HL-60 (cell line): Measurements from ENCODE around the gene ZC3H12D.

Experiments
- DNase-seq, 2 experiments: peaks; one replicate each; pipeline ENCODE4 v3.0.0-alpha.2; 2010 to 2020; ENCODE audit warnings: low read depth in 1 of 2, low spot score in 1 of 2
- H3K27ac ChIP-seq: fragments of 250-450 bp; sonication (Bioruptor Pico); replicated peaks from 2 replicates; pipeline ENCODE4 v1.5.1; 2020; ENCODE audit warnings: mild to moderate bottlenecking, moderate library complexity
- H3K27me3 ChIP-seq: fragments of 250-450 bp; sonication (Bioruptor Pico); 2 replicates; pipeline ENCODE4 v1.5.1; 2021; ENCODE audit warnings: mild to moderate bottlenecking, moderate library complexity; ENCODE audit not compliant: insufficient read depth, poor library complexity, severe bottlenecking
- H3K4me3 ChIP-seq: replicated peaks from 2 replicates; pipeline ENCODE4 v1.5.1; 2011; ENCODE audit warnings: mild to moderate bottlenecking, control low read depth, low read length; ENCODE audit not compliant: insufficient read depth
- CTCF ChIP-seq: IDR thresholded peaks from one replicate; pipeline ENCODE4 v1.5.1; 2011; ENCODE audit warnings: low read length, control low read depth, inconsistent platforms; ENCODE audit not compliant: insufficient read depth
- GABPA ChIP-seq: IDR thresholded peaks from 2 replicates; pipeline ENCODE4 v1.6.1; 2012; ENCODE audit warnings: low read depth
- POLR2AphosphoS5 ChIP-seq: IDR thresholded peaks from 2 replicates; pipeline ENCODE4 v1.6.1; 2012; ENCODE audit warnings: low read depth
- REST ChIP-seq: IDR thresholded peaks from 2 replicates; pipeline ENCODE4 v1.6.1; 2012; ENCODE audit warnings: low read depth; ENCODE audit not compliant: insufficient replicate concordance
- SPI1 ChIP-seq: IDR thresholded peaks from 2 replicates; pipeline ENCODE4 v1.6.1; 2012; ENCODE audit warnings: low read depth, mild to moderate bottlenecking, borderline replicate concordance

ZC3H12D gene

GRCh38 chr6:149436647-149437046 is 48.2 kb downstream of the ZC3H12D start:
- Histone ChIP-seq H3K27me3 (no peaks in the 10 kb centered on the region), H3K4me3 (no peak overlapping the region), H3K27ac (no peak overlapping the region)
- DNase-seq = no peak
- no peak for TF ChIP-seq GABPA

- Histone ChIP-seq H3K27me3 (no peaks in the 10 kb centered on the region), H3K4me3 (no peak overlapping the region), H3K27ac (no peak overlapping the region)
- DNase-seq = no peak
- TF ChIP-seq POLR2AphosphoS5 (no peak), SPI1 (no peak), REST (no peak), CTCF (no peak), GABPA (no peak)
Measured at GRCh38 chr6:149435919-149436586, 48.8 kb downstream of the ZC3H12D start.

- TF ChIP-seq POLR2AphosphoS5 (no peak), REST (no peak), CTCF (no peak), SPI1 (no peak), GABPA (no peak)
- no peak overlapping the region for H3K4me3 ChIP-seq
- H3K27ac ChIP-seq = no peak overlapping the region
- no peaks in the 10 kb centered on the region for H3K27me3 ChIP-seq
- DNase-seq = no peak
Measured at GRCh38 chr6:149433881-149434280, 50.9 kb downstream of the ZC3H12D start.

GRCh38 chr6:149433405-149433804 is 51.4 kb downstream of the ZC3H12D start:
- Histone ChIP-seq H3K27me3 (no peaks in the 10 kb centered on the region), H3K27ac (no peak overlapping the region), H3K4me3 (no peak overlapping the region)
- TF ChIP-seq REST (no peak), CTCF (no peak), SPI1 (no peak), POLR2AphosphoS5 (no peak), GABPA (no peak)
- no peak for DNase-seq
